Activated B cell treated with CpG ODN at 0.5 μM for 24 hours (primary cell): ENCODE results near the gene COL23A1. TPM values are rescaled to one million over a fixed set of nuclear protein-coding genes. Genes with fewer than 3 reads are reported as not detected.

ENCODE experiments used
- ATAC-seq: fragments of 200-7000 bp; cut with Tn5 transposase; one replicate; pipeline ENCODE4 v1.10.0; 2021; ENCODE audit warnings: low read depth, mild to moderate bottlenecking, moderate library complexity
- CTCF ChIA-PET: fragments of 350-600 bp; sonication (Branson Sonifier 250); formaldehyde crosslinking; loops from one replicate; lab custom pipeline; 2021; ENCODE audit warnings: antibody characterized with exemption; lab: Charles Lee
- POLR2A ChIA-PET: fragments of 350-600 bp; sonication (Branson Sonifier 250); formaldehyde crosslinking; loops from one replicate; lab custom pipeline; 2021; ENCODE audit warnings: antibody characterized with exemption; lab: Charles Lee
- DNase-seq: peaks from one replicate; pipeline ENCODE4 v3.0.0; 2022
- H3K27ac Mint-ChIP-seq: one replicate; pipeline ENCODE4 v1.8.0; 2020; ENCODE audit warnings: mixed read lengths
- H3K27me3 Mint-ChIP-seq: one replicate; pipeline ENCODE4 v1.8.0; 2021; ENCODE audit warnings: mixed read lengths
- H3K36me3 Mint-ChIP-seq: one replicate; pipeline ENCODE4 v1.8.0; 2021; ENCODE audit warnings: low read depth, mixed read lengths
- H3K4me1 Mint-ChIP-seq: one replicate; pipeline ENCODE4 v1.8.0; 2021; ENCODE audit warnings: mixed read lengths
- H3K4me3 Mint-ChIP-seq: one replicate; pipeline ENCODE4 v1.8.0; 2020; ENCODE audit warnings: mild to moderate bottlenecking, mixed read lengths
- H3K9me3 Mint-ChIP-seq: one replicate; pipeline ENCODE4 v1.8.0; 2020; ENCODE audit warnings: mixed read lengths
- intact Hi-C: fragments of 100-400 bp; cut with micrococcal nuclease; formaldehyde crosslinking; loops from one replicate; pipeline ENCODE4 v1.15.1; 2024
- total RNA-seq: library from RNA; stranded (reverse); gene quantifications from 2 replicates; pipeline ENCODE4 v1.2.3, GENCODE V29; 2022
- TF ChIP-seq, protein P1 (sequence below): fragments of 200-600 bp; IDR thresholded peaks from one replicate; pipeline ENCODE4 v1.8.0; 2022; ENCODE audit warnings: antibody characterized with exemption, mild to moderate bottlenecking

COL23A1 gene
- total RNA-seq, 1 donor from 2014 or later = not detected

DNA sequence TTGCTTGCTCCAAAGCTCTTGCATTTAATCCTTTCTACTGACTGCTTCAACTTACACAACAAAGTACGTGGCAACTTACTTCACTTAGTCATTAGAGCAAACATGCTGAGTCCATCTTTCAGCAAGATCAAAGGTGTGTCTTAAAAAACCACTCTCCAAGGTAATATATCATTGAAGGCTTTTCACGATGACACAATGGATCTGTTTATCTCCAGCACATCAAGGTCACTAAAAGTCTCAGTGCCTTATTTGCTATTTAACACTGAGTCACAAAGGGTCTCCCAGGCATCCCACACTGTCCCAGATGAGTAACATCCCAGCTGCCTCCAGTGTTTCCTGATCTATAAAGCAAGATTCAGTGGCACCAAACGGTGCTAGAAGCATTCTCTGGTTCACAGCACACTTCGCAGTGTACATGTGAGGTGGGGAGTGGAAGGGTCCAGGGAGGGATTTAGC, 40.3 kb upstream of the COL23A1 start:
- CTCF ChIA-PET = no interaction called here

DNA sequence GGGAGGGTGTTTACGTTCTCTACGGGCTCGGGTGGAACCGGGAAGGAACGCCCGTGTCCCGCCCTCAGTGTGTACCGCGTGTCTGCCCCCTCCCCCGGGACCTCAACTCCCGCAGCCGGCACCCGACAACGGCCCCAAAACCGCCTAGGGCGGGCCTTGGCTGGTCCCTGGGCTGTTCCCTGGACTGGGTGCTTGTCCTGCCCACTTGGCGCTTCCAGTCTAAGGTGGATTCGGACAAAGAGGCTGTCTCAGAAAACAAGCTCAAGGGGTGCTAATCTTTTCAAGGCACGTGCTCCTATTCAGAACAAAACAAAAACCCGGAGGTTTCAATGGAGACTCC, 37.0 kb upstream of the COL23A1 start:
- ChIA-PET CTCF (no interaction called here), POLR2A (interaction anchor here (0.8 to 3.0 kb wide), 5 partner anchors 11 to 917 kb away, joined by 3 to 27 read pairs (median 4); partner anchors contain the start of genes ZNF354B and ZNF879)
- H3K9me3 Mint-ChIP-seq = no peaks in the 10 kb centered on the region

More for the DNA sequence above, 40.3 kb upstream of the COL23A1 start:
- TF ChIP-seq, protein P1, sequence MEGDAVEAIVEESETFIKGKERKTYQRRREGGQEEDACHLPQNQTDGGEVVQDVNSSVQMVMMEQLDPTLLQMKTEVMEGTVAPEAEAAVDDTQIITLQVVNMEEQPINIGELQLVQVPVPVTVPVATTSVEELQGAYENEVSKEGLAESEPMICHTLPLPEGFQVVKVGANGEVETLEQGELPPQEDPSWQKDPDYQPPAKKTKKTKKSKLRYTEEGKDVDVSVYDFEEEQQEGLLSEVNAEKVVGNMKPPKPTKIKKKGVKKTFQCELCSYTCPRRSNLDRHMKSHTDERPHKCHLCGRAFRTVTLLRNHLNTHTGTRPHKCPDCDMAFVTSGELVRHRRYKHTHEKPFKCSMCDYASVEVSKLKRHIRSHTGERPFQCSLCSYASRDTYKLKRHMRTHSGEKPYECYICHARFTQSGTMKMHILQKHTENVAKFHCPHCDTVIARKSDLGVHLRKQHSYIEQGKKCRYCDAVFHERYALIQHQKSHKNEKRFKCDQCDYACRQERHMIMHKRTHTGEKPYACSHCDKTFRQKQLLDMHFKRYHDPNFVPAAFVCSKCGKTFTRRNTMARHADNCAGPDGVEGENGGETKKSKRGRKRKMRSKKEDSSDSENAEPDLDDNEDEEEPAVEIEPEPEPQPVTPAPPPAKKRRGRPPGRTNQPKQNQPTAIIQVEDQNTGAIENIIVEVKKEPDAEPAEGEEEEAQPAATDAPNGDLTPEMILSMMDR = no peak
- intact Hi-C loops = no loop called here
- DNase-seq (no peak), ATAC-seq (no peak)
- Mint-ChIP-seq H3K27me3 (no peaks in the 10 kb centered on the region), H3K4me3 (no peak overlapping the region), H3K9me3 (no peaks in the 10 kb centered on the region), H3K27ac (peak overlapping the region; percentile 69), H3K36me3 (peaks cover 12% of the 10 kb centered on the region), H3K4me1 (peaks cover 35% of the 10 kb centered on the region)
- POLR2A ChIA-PET = interaction anchor here (2.4 kb wide), 1 partner anchor 100 kb away, joined by 7 read pairs; the partner anchor contains the start of gene ZNF354A

DNA sequence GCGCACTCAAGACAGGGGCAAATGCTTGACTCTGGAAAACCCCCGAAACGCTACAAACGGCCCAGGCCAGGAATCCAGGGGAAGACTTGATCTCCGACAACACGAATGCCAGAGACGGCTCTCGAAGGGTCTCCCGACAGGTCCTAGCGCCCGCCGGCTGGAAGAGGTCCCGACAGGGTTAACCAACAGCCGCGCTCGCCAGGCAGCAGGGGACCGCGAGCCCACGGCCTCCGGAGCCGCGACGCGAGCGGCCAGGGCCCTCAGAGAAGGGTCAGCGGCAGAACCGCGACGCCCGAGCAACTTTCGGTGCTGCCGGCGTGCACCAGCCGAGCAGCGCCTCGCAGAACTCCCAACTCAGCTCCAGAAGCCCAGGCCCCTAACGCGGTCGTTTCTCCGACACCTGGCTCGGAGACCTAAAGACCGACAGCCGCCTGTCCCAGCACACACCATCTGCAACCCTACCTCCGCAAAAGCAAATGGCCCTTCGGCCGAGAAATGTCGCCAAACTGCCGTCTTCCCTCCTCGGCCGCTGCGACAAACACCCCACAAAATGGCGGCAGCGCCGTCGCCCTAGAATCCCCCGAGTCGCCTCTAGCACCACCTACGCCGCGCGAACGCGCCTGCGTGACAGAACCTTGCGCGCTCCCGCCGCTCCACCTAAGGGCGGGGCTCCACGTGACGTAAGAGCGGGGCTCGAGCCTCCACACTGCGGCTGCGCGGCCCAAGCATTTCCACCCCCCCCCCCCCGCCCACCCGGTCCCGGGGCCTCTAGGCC, 36.5 kb upstream of the COL23A1 start, which contains the start of gene CLK4:
Gene CLK4, minus strand, starts transcription at position 567 of the 775 bp plus-strand sequence. CDS start 3,634 bp downstream, outside the sequence.
- Mint-ChIP-seq H3K9me3 (no peaks in the 10 kb centered on the region), H3K4me1 (peaks cover 59% of the 10 kb centered on the region), H3K4me3 (peak within 1 kb of the TSS; percentile 98), H3K27me3 (no peaks in the 10 kb centered on the region), H3K36me3 (peaks cover 24% of the 10 kb centered on the region), H3K27ac (peak within 1 kb of the TSS; percentile 98)
- TF ChIP-seq, protein P1 = no peak
- DNase-seq = peak; percentile 97
- ATAC-seq = peak; percentile 85
- CTCF ChIA-PET = no interaction called here
- intact Hi-C loops = loop anchor here (1.0 to 10.0 kb wide), 11 partner anchors 104 to 1866 kb away; partner anchors contain the start of genes CNOT6, HNRNPAB, MAML1 and MAPK9
- POLR2A ChIA-PET = interaction anchor here (0.8 to 3.1 kb wide), 9 partner anchors 11 to 997 kb away, joined by 3 to 27 read pairs (median 5); partner anchors contain the start of genes HNRNPAB, HNRNPH1, ZNF354A and ZNF354B

More for the DNA sequence above, 37.0 kb upstream of the COL23A1 start:
- DNase-seq (no peak), ATAC-seq (no peak)
- H3K27ac Mint-ChIP-seq = peak overlapping the region; percentile 69
- TF ChIP-seq, protein P1 = no peak
- intact Hi-C loops = loop anchor here (1.0 to 10.0 kb wide), 11 partner anchors 103 to 1865 kb away; partner anchors contain the start of genes CNOT6, HNRNPAB, MAML1 and MAPK9
- H3K4me3 Mint-ChIP-seq = peak overlapping the region; percentile 98
- peaks cover 19% of the 10 kb centered on the region for H3K36me3 Mint-ChIP-seq
- no peaks in the 10 kb centered on the region for H3K27me3 Mint-ChIP-seq
- peaks cover 59% of the 10 kb centered on the region for H3K4me1 Mint-ChIP-seq

DNA sequence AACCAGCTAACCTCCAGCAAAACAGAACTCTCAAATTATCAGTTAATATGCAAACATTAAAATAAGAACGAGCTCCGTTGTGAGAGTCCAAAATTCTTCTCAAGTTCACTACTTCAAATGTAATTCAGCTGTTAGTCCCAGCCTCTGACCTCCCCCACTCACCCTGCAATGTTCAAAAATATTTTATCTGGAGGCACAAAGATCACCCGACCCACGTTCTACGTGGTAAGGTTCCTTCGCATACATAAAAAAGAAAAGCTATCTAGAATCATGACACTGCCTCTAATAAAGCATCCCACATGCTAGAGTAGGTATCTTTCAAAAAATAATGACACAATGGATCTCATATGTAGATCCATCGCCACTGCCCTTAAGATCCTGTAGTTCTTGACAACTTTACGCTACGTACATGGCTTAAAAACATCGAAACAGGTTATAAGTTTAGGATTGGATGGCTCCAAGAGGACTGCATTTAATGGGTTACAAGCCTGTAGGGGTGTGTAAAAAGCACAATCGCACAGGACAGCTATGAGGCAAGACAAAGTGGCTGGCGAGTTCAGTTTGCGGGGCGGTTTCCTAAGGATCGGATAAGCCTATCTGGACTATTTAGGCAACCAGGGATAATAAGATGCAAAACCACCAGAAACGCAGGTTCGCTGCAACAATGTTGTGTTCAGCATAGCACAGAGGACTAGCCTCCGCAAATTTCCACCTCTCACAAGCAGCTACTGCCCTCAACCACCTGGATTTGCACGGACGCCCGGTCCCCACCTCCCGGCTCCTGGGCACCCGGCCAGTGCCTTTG, 35.7 kb upstream of the COL23A1 start:
- CTCF ChIA-PET = no interaction called here
- TF ChIP-seq, protein P1 = no peak
- POLR2A ChIA-PET = interaction anchor here (0.6 to 3.1 kb wide), 10 partner anchors 12 to 1092 kb away, joined by 3 to 27 read pairs (median 5); partner anchors contain the start of genes HNRNPAB, HNRNPH1, ZNF354A and ZNF354B
- Mint-ChIP-seq H3K4me1 (peaks cover 54% of the 10 kb centered on the region), H3K27me3 (no peaks in the 10 kb centered on the region), H3K27ac (peak overlapping the region; percentile 98), H3K36me3 (peaks cover 29% of the 10 kb centered on the region), H3K4me3 (peak overlapping the region; percentile 98), H3K9me3 (no peaks in the 10 kb centered on the region)
- DNase-seq = no peak
- intact Hi-C loops = loop anchor here (2.0 to 10.0 kb wide), 8 partner anchors 233 to 1866 kb away; partner anchors contain the start of genes CNOT6, HNRNPAB, MAML1 and MAPK9
- ATAC-seq = no peak
